AG04450 (cell line): ENCODE measurements around the gene ADAMTS14. TPM values are rescaled to one million over a fixed set of nuclear protein-coding genes. Genes with fewer than 3 reads are reported as not detected.
A peak's percentile ranks its signal among the peaks of the same experiment; 100 is the strongest.

Experiments used
- CTCF ChIA-PET: fragments of 300-600, 350-600 bp; formaldehyde crosslinking; extraction: SDS; loops from one replicate; lab custom pipeline; 2022; ENCODE audit warnings: antibody characterized with exemption, inconsistent platforms; lab: Charles Lee
- POLR2A ChIA-PET: fragments of 350-600 bp; formaldehyde crosslinking; extraction: SDS; loops from one replicate; lab custom pipeline; 2021; ENCODE audit warnings: antibody characterized with exemption, inconsistent platforms; lab: Yijun Ruan, JAX
- DNase-seq: peaks from one replicate; pipeline ENCODE4 v3.0.0-alpha.2; 2011; ENCODE audit warnings: low read depth, low spot score
- H3K27ac ChIP-seq: one replicate; pipeline ENCODE4 v1.5.1; 2012; ENCODE audit warnings: low read depth, low read length, control low read depth
- H3K27me3 ChIP-seq: one replicate; pipeline ENCODE4 v1.6.0; 2012; ENCODE audit warnings: low read length; ENCODE audit not compliant: control insufficient read depth, insufficient read depth
- H3K4me3 ChIP-seq: 2 replicates; pipeline ENCODE4 v1.5.1; 2011; ENCODE audit warnings: mild to moderate bottlenecking, low read depth, low read length, control low read depth
- H3K9me3 ChIP-seq: 2 replicates; pipeline ENCODE4 v1.5.1; 2012; ENCODE audit warnings: low read length; ENCODE audit not compliant: control insufficient read depth, insufficient read depth
- CTCF ChIP-seq: IDR thresholded peaks from 2 replicates; pipeline ENCODE4 v1.5.1; 2011; ENCODE audit warnings: low read depth, low read length, control low read depth, inconsistent platforms
- polyA plus RNA-seq: library from polyadenylated mRNA; depleted of rRNA; stranded (reverse); fragments of >200 nt; gene quantifications from 2 replicates; pipeline ENCODE4 v1.2.3, GENCODE V29; 2011

ADAMTS14 gene
- polyA plus RNA-seq, 1 experiment = 2.9 TPM

- POLR2A ChIA-PET = no interaction called here
- TF ChIP-seq CTCF = no peak
- H3K27me3 ChIP-seq = peaks cover 8% of the 10 kb centered on the region
- DNase-seq = no peak
- CTCF ChIA-PET = interaction anchor here (0.8 kb wide), 1 partner anchor 28 kb away, joined by 3 read pairs; no protein-coding TSS in a partner anchor
- no peak overlapping the region for H3K4me3 ChIP-seq
- H3K9me3 ChIP-seq = peaks cover 3% of the 10 kb centered on the region; the same call in 1 of the 2 replicates
- no peak overlapping the region for H3K27ac ChIP-seq
These were observed 58.6 kb downstream of the ADAMTS14 start for GRCh38 chr10:70730955-70731354.

GRCh38 chr10:70732569-70732968 is 60.3 kb downstream of the ADAMTS14 start:
- POLR2A ChIA-PET = interaction anchor here (0.9 kb wide), 1 partner anchor 10 kb away, joined by 4 read pairs; no protein-coding TSS in a partner anchor

GRCh38 chr10:70733051-70733450 is 60.7 kb downstream of the ADAMTS14 start:
- no peak overlapping the region for H3K4me3 ChIP-seq
- POLR2A ChIA-PET = interaction anchor here (0.6 to 0.9 kb wide), 2 partner anchors 9 to 57 kb away, joined by 3 to 4 read pairs; no protein-coding TSS in a partner anchor
- DNase-seq = no peak
- H3K27me3 ChIP-seq = peaks cover 9% of the 10 kb centered on the region
- H3K9me3 ChIP-seq = peaks cover 3% of the 10 kb centered on the region; the same call in 1 of the 2 replicates
- H3K27ac ChIP-seq = peak overlapping the region; percentile 31
- CTCF ChIA-PET = interaction anchor here (1.2 kb wide), 1 partner anchor 113 kb away, joined by 4 read pairs; no protein-coding TSS in a partner anchor
- TF ChIP-seq CTCF = no peak

More at GRCh38 chr10:70732569-70732968, 60.3 kb downstream of the ADAMTS14 start:
- Histone ChIP-seq H3K4me3 (no peak overlapping the region), H3K9me3 (peaks cover 3% of the 10 kb centered on the region; the same call in 1 of the 2 replicates), H3K27ac (no peak overlapping the region), H3K27me3 (peaks cover 8% of the 10 kb centered on the region)
- DNase-seq = no peak
- TF ChIP-seq CTCF = no peak
- CTCF ChIA-PET = interaction anchor here (1.2 kb wide), 1 partner anchor 113 kb away, joined by 4 read pairs; no protein-coding TSS in a partner anchor

GRCh38 chr10:70735161-70735560 is 62.9 kb downstream of the ADAMTS14 start:
- H3K4me3 ChIP-seq = no peak overlapping the region
- TF ChIP-seq CTCF = no peak
- peaks cover 8% of the 10 kb centered on the region for H3K27me3 ChIP-seq
- H3K9me3 ChIP-seq = peaks cover 3% of the 10 kb centered on the region; the same call in 1 of the 2 replicates
- no peak for DNase-seq
- H3K27ac ChIP-seq = no peak overlapping the region
- ChIA-PET POLR2A (no interaction called here), CTCF (no interaction called here)

- Histone ChIP-seq H3K4me3 (no peak overlapping the region), H3K27ac (no peak overlapping the region), H3K27me3 (peaks cover 5% of the 10 kb centered on the region), H3K9me3 (peaks cover 3% of the 10 kb centered on the region; the same call in 1 of the 2 replicates)
- ChIA-PET POLR2A (no interaction called here), CTCF (no interaction called here)
- TF ChIP-seq CTCF = no peak
- no peak for DNase-seq
These were observed 64.2 kb downstream of the ADAMTS14 start for GRCh38 chr10:70736525-70736924.
